GM19468 (cell line): ENCODE data around the gene MYO3B.
"Not testable (repeated sequence)": the region's sequence is repeated elsewhere in the genome, so short reads cannot be mapped to it uniquely, and the experiment has no call there.

Experiments used
- ATAC-seq: cut with Tn5 transposase; IDR thresholded peaks from one replicate; pipeline ENCODE4 v1.9.1; 2021; ENCODE audit warnings: mild to moderate bottlenecking, moderate library complexity, moderate number of reproducible peaks; ENCODE audit not compliant: unreplicated experiment; ENCODE audit errors: extremely low read depth

Gene MYO3B

DNA sequence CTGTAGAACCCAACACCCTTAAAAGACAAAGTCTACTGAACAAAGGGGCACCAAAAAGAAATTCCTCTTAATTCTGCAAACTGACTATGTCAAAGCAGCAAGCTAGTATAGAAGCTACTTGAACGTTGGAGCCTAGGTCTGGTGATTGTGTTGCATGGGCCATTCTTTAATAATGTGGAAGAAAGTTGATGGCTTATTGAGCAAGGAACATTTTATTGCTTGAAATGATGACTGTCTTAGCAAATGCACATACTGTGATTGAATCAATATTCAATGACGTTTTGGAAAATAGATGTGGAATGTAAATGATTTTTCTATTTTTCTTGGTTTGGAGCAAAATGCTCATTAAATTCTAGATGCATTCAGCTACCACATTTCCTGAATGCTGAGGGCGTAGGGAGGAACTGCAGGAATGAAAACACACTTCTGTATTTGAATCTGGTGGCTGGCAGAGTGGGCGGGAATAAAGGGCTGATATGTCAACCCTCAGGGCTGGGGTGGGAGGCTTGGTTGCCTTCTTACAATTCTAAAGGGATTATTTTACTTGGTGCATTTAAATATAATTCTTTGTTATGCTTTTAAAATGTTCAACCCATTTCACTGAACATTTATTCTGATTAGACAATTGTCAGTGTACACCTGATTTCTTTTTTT lies 26.5 kb downstream of the MYO3B start:
- ATAC-seq: no peak

DNA sequence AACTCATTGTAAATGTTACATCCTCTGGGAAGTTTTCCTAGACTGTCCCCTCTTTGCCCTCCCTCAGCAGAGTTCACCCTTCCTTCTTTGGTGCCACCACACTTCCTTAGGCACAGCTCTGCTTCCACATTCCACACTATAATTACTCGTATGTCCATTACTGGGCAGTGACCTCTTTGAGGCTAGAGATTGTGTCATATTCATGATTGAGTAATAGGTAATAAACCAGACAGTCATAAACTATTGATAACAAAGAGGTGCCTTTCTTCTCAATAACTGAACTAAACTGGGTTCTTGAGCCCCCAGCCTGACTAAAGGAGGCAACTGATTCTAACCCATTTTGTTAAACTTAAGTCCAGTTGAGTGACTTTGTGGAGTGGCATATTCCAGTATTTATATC lies 28.3 kb downstream of the MYO3B start:
- no peak for ATAC-seq

DNA sequence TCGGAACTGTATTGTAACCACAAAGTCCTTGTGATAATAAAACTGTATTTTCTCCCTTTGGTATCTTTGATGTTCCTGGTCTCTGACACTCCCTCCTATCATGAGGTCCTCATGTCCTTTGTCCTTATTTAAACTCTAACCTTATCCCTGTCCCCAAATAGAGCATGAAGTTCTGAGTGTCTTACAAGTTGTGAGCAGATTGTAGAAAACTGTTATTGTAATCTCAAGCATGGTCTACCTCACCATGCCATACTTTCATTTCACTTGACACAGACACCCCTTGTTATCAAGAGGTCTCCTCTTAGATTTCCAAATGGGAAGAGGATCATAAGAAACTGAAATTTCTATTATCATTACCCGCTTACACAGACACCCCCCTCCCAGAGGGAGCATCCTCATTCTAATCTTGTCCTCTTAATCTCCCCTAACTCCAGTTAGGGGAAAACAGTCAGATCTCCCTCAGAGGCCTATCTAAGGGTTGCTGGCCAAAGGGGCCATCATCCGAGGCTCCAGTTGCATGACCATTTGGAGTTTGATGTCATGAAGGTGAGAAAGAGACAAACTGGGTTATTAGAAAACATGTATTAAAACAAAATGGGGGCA lies 29.0 kb downstream of the MYO3B start:
- no peak for ATAC-seq

DNA sequence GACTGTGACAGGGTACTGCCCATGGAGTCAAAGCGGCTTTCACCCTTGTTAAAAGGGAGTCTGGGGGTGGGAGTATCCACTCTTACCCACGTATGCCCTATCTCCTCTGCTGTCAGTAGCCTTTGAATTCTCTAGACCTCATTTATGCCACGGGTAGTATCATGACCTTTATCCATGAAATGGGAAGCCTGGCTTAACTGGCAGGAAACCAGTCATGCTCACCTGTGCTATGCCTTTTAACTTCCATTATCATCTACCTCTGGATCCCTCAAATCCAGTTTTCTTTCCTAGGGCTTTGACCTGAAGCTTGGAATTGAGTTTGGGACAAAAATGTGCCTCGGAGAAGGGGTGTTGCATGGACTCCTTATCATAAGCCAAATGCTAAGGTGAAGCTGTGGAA lies 30.0 kb downstream of the MYO3B start:
- no peak for ATAC-seq

DNA sequence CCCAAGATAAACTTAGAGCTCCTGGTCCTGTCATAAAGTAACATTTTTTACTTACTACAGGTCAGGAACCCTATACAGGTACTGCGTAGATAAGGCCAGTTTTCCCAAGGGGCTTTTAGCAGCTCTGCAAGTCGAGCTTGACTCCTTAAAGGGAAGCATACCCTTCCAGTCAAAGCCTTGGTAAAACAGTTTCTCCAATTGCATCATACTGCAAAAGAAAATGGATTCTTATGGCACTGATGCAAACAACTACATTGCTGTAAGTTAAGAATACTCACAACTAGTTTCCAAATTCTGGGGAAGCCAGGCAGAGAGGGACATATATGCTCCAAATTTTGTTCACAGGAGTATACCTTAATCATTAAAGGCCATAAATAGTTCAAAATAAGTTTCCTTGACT lies 31.0 kb downstream of the MYO3B start:
- no peak for ATAC-seq

DNA sequence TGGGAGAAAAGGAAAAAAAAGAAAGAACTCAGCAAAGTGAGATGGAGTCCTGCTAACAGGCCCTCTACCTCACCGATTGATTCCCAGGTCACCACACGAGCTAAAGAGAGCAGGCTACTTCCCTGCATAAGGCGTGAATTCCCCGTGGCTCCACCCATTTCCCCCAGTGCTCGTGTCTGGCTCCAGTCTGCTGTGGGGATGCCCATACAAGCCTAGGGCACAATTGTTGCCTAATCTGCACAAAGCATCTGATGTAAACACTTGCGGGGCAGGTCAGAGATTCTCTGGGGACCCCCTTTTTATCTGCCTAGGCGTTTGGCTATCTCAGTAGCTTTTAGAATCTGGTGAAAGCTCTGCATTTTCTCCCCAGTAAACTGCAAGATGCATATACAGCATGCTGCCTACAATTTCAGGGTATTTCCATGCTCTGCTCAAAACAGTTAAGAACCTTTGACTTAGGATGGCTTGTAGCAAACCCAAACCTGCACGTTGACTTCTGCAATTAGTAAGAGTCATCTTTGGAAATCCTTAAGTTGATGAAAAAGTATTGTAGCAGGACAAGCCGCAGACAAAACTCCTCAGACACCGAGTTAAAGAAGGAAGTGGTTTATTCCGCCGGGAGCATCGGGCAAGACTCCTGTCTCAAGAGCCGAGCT lies 34.8 kb downstream of the MYO3B start:
- ATAC-seq: no peak

DNA sequence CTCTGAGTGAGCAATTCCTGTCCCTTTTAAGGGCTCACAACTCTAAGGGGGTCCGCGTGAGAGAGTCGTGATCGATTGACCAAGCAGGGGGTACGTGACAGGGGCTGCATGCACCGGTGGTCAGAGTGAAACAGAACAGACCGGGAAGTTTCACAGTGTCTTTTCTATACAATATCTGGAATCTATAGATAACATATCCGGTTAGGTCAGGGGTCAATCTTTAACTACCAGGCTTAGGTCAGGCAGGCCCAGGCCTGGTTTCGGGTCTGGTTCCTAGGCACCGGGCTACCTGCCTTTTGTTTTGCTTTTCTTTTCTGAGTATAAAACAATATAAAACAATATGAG lies 35.3 kb downstream of the MYO3B start:
- not testable (repeated sequence) for ATAC-seq

DNA sequence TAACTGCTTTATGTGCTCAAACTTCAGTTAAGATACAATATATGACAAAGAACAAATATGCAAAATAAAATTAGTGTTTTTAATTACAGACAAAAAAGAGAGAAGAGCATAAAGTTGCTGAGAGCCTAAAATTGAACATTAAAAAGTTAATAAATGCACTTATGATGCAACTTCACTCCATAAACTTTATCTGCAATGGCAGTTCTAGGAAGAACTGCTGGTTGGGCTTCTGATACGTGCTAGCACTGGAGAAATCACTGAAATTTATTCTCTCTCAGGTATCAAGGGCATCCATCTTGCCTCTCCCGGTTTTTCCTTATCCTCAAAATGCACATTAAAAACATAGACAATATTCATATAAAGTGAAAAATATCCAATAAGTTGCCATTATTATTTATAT lies 35.7 kb downstream of the MYO3B start:
- ATAC-seq: no peak

DNA sequence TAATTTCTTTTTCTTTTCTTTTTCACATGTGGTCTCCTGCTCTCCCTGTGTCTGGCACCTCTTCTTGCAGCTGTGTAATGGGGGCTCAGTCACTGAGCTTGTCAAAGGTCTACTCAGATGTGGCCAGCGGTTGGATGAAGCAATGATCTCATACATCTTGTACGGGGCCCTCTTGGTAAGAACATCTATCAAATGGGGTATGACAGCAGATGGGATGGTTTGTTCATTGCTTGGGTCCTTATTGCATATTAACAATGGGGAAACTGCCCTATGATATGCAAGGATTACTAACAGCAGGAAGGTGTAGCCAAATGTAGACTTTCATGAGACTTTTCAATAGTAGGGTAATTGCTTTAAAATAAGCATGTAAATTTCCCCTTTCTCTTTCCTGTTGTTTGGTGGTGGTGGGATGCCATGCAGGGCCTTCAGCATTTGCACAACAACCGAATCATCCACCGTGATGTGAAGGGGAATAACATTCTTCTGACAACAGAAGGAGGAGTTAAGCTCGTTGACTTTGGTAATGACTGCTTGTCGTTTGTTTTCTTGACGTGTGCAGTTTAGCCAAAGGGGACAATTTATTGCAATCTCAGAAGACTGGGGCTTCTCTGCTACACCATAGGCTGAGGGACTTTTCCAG lies 36.5 kb downstream of the MYO3B start:
- ATAC-seq: no peak

DNA sequence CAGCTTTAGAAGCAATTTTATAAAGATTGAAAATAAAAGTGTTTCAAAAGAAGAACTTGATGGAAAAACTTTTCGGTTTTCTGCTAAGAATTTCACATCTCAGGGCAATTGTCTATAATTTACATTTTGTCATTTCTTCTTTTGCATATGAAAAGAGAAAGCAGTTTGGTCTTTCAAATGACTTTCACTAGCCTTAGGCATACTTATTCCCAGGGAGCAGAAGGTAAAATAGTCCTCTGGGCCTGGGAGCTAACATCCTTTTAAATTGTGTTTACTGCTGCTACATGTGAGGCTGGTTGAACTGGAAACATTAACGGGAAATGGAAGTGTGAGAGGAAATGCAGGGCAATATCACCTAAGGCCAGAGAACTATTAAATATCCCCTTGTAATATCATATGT lies 37.1 kb downstream of the MYO3B start:
- no peak for ATAC-seq

DNA sequence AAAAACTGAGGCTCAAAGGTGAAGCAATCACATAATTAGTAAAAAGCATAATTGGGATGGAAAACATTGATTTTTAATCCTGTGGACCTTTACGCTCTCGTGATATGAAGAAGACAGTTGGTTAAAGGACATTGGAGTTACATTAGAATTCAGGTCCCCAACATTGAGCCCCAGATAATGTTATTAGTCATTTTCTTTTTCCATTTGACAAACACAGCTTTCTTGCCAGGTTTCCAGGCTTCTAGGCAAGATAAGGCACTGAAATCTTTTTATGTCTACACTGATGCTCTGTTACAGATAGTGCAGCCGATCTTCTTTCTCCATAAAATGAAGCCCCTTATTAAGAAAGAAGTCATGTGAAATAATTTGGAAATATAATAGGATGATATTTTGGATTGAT lies 38.5 kb downstream of the MYO3B start:
- no peak for ATAC-seq

DNA sequence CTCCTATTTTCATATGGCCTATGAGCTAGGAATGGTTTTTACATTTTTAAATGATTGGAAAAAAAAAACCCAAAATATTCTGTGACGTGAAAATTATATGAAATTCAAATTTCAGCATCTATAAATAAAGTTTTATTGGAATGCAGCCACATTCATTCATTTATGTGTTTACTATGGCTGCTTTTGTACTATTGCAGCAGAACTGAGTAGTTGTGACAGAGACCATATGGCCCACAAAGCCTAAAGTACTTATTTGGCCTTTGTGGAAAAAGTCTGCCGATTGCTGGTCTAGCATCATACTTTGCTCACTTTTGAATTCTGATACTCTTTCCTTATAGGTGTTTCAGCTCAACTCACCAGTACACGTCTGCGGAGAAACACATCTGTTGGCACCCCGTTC lies 39.0 kb downstream of the MYO3B start:
- ATAC-seq: no peak

DNA sequence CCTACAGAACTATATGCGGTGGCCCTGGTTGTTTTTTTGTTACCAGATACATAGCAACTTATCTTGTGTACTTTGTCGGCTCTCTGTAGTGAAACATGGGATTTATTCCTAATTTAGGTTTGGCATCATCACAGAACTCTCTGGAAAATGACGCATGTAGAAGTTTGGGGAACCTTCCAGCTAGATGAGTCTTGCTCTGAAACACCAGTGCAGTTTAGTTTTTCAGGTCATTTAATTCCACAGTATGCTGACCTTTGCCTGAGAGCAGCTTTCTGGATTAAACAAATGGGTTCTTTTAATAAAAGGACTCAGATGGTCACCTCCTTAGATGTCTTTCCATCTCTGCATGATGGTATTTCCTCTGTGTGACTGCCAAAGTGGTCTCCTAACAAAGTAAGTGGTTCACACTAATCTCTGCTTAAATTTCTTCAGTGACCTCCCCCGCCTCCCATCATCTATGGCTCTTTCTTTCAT lies 39.9 kb downstream of the MYO3B start:
- ATAC-seq: no peak

DNA sequence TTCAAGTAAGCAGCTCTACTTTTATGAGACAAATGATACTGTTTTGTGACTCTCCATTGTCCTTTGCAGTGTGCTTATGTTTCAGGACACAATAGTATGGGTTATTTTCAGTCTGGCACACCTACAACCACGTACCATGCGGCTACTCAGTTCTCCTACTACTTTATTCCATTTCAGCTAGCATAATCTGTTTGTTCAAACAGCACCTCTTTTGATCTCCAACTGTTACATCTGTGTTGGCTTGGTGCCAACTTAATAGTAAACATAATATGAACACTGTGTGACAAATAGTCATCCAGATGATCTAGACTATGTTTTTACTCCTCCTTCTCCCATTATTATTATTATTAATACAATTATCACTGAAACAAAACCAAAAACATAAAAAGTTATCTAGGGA lies 40.5 kb downstream of the MYO3B start:
- ATAC-seq: no peak

DNA sequence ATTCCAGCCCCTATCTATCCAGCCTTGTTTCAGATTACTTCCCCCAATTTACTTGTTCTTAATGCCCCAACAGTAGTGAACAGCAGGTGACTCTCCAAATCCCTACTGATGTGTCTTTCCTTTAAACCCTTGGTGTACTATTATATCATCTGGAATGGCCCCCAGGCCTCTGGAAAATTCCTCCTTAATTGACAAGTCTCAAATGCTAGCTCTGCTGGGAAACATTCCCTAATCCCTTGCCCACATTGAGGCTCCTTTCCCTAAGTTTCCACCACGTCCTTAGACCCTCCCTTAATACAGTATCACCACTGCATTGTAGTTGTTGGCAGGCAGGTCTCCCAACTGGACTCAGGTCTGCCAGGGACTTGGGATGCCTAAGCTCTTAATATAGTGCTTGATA lies 41.0 kb downstream of the MYO3B start:
- ATAC-seq: no peak

DNA sequence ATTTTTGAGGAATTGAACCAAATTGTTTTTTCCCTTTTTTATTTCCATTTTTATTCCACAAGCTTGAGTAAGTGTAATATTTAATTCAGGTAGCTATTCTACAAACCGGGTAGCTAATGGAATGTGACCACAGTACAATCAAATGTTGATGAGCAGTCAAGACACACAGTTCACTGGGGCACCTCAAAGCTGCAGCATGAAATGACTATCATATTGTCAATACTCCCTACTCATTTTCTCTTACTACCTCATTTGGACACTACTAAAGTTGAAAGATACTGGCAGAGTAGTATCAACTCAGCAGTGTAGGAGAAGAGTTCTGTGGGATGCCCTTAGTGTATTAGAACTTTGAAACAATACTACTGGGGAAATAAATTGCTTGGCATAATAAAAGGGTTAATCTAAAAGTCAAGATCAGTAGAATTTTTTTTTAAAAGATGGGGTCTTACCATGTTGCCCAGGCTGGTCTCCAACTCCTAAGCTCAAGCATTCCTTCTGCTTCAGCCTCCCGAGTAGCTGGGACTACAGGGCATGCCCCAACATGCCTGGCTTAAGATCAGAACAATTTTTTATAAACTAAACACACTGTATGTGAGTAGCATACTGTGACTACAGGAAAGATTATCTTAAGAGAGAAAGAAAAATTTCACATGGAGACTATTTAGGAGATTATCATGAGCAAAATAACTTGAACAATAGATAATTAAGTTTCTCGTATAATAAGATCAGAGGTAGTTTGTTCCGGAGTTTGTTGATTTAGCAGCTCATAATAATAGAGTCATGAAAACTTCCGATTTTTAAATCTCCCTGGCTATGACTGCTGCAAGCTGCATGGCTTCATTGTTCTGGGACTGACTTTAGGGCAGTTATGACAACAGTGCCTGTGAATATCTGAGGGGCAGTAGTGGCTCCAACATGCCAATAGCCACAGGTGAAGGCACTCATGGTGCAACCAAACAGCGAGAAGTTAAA lies 43.7 kb downstream of the MYO3B start:
- no peak for ATAC-seq

DNA sequence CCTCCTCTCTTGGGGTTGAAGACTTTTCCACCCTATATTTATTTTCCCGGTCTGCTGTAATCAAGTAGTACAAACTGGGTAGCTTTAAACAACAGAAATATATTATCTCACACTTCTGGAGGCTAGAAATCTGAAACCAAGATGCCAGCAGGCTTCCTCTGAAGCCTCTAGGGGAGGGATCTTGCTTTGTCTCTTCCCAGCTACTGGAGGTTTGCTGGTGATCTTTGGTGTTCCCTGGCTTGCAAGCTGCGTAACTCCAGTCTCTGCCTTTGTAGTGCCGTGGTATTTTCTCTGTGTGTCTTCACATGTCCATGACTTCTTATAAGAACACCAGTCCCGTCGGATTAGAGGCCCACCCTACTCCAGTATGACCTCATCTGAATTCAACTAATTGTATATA lies 44.4 kb downstream of the MYO3B start:
- no peak for ATAC-seq

DNA sequence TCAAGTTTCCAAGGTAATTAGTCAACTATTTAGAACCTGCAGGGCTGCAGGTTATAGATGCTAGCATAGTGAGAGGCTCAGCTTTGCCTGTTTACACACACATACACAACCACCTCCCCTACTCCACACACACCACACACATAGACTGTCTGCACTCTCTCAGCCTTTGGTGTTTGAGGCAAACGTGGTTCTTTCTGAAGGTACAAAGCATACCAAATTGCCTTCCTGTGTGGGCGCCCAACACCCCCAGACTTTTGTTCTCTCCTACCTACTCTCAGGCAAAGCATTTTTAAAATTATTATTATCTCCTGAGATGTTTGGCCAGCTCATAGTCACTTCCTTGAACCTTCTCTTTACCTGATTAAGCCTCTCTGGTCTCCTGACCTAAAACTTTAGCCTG lies 44.9 kb downstream of the MYO3B start:
- no peak for ATAC-seq

DNA sequence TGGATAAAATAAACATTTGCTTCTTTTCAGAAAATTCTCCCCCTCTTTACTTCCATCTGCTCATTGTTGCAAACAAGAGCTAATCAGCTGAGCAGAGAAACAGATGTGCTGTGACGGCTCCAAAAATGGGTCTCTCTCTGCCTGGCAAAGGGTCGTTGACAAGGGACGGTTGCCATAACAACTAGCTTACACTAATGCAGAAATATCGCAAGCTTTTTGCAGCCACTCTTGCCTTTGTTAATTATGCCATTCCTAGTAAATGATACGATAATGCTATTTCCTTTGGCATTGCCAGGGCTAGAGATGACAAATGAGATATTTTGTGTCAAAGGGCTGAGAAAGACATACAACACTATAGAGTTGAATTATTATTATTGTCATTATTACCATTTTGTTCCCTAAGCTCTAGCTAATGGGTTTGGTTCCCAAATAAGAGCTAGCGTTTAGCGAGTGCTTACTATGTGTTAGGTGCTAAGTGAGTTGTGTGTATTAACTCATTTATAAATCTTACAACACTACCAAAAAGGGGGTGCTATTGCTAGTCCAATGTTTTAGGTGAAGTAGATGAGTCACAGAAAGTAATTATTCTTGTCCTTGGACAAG lies 46.8 kb downstream of the MYO3B start:
- no peak for ATAC-seq

DNA sequence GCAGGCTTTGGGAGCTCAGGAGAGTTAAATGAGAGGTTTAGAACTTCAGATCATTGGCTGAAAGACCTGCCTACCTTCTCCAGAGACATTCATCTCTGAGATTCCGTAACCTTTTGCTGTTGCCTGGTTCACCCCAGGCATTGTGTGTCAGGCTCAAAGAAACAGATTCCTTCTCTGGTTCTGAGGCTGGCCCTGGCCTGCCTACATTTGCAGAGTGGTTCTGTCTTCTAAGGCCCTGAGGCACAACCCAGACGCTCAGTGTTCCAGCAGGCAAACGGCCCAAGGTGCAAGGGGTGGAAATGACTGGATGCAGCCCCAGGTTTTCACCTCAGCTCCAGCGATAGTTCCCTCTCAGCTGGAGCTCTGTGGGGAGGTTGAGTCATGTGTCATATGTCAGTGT lies 48.3 kb downstream of the MYO3B start:
- ATAC-seq: no peak
